HT1080 (cell line): ENCODE data around the gene VMP1. TPM values are rescaled to one million over a fixed set of nuclear protein-coding genes. Genes with fewer than 3 reads are reported as not detected.
"Not testable (repeated sequence)": the region's sequence is repeated elsewhere in the genome, so short reads cannot be mapped to it uniquely, and the experiment has no call there.

Experiments
- DNase-seq: peaks from one replicate; pipeline ENCODE4 v3.0.0-alpha.2; 2015; ENCODE audit warnings: low read depth
- total RNA-seq: library from RNA; depleted of rRNA; stranded (reverse); fragments of >200 nt; shearing (Covaris generic); gene quantifications from 2 replicates; pipeline ENCODE4 v1.2.3, GENCODE V29; 2014

The VMP1 gene
- total RNA-seq, 1 experiment from 2014 or later = 69.3 TPM

GRCh38 chr17:59776577-59776976, 69.1 kb downstream of the VMP1 start:
- no peak for DNase-seq

- no peak for DNase-seq
Observed at GRCh38 chr17:59777033-59777432, 69.6 kb downstream of the VMP1 start.

- no peak for DNase-seq
Observed at GRCh38 chr17:59778996-59779395, 71.5 kb downstream of the VMP1 start.

- no peak for DNase-seq
Observed at GRCh38 chr17:59779521-59779920, 72.1 kb downstream of the VMP1 start.

GRCh38 chr17:59780548-59780947, 73.1 kb downstream of the VMP1 start:
- DNase-seq = not testable (repeated sequence)

- peak; percentile 79 for DNase-seq
Observed at GRCh38 chr17:59783221-59784047, 76.0 kb downstream of the VMP1 start.

GRCh38 chr17:59785091-59785799, 77.8 kb downstream of the VMP1 start:
- peak; percentile 16 for DNase-seq

- no peak for DNase-seq
Observed at GRCh38 chr17:59786213-59786535, 78.7 kb downstream of the VMP1 start.

- peak; percentile 96 for DNase-seq
Observed at GRCh38 chr17:59786536-59787319, 79.3 kb downstream of the VMP1 start.

- DNase-seq = not testable (repeated sequence)
Observed at GRCh38 chr17:59789849-59790248, 82.4 kb downstream of the VMP1 start.

GRCh38 chr17:59790418-59790817, 83.0 kb downstream of the VMP1 start:
- DNase-seq = not testable (repeated sequence)

- no peak for DNase-seq
Observed at GRCh38 chr17:59790910-59791309, 83.5 kb downstream of the VMP1 start.

- no peak for DNase-seq
Observed at GRCh38 chr17:59791603-59792457, 84.4 kb downstream of the VMP1 start.

GRCh38 chr17:59792458-59792823, 85.0 kb downstream of the VMP1 start:
- not testable (repeated sequence) for DNase-seq

- DNase-seq = no peak
Observed at GRCh38 chr17:59793205-59793604, 85.8 kb downstream of the VMP1 start.

- DNase-seq = no peak
Observed at GRCh38 chr17:59796138-59796537, 88.7 kb downstream of the VMP1 start.

- DNase-seq = no peak
Observed at GRCh38 chr17:59796785-59797205, 89.3 kb downstream of the VMP1 start.

- DNase-seq = no peak
Observed at GRCh38 chr17:59798111-59798510, 90.7 kb downstream of the VMP1 start.

- no peak for DNase-seq
Observed at GRCh38 chr17:59800530-59800942, 93.1 kb downstream of the VMP1 start.

GRCh38 chr17:59802160-59802559, 94.7 kb downstream of the VMP1 start:
- DNase-seq = no peak

- DNase-seq = no peak
Observed at GRCh38 chr17:59804901-59805465, 97.5 kb downstream of the VMP1 start.
